Peyer's patch (tissue), 4 donors: ENCODE data around the gene CD3E.

Source experiments
- CTCF ChIP-seq, 6 experiments: fragments of 450-650 bp in 4 of 6; fragments of 200-600 bp in 2 of 6; sonication (generic) in 1 of 6; IDR thresholded peaks; one replicate each; pipeline ENCODE4 v1.5.1; 2017 to 2019; ENCODE audit warnings: antibody characterized with exemption in 6 of 6, mild to moderate bottlenecking in 3 of 6, moderate library complexity in 1 of 6
- POLR2A ChIP-seq, 2 donors: fragments of 450-650 bp; IDR thresholded peaks; one replicate each; pipeline ENCODE4 v1.5.1; 2017; ENCODE audit warnings: antibody characterized with exemption in 2 of 2, mild to moderate bottlenecking in 2 of 2, moderate library complexity in 2 of 2

GRCh38 chr11:118340449-118340848 lies 35.9 kb downstream of the CD3E start:
- TF ChIP-seq CTCF (IDR thresholded peaks at IDR 0.05) (no peak), POLR2A (IDR thresholded peaks at IDR 0.05) (no peak)
